ENCODE data around the gene C12orf76.

C12orf76 gene

DNA sequence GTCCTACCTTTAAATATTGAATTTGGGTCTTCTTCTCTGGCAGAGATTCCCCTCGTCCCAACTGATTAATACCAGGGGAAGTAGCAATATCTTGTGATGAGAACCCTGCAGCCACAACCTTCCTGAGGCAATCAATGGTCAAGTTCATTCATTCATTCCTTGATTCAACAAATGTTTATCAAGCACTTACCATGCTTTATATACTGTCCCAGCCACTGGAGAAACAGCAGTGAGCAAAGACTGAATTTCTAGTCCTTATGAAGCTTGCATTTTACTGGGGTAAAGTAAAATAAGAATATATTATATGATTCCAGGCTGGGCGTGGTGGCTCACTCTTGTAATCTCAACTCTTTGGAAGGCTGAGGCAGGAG, 51.9 kb downstream of the C12orf76 start (continued):
- TF ChIP-seq, protein P1, sequence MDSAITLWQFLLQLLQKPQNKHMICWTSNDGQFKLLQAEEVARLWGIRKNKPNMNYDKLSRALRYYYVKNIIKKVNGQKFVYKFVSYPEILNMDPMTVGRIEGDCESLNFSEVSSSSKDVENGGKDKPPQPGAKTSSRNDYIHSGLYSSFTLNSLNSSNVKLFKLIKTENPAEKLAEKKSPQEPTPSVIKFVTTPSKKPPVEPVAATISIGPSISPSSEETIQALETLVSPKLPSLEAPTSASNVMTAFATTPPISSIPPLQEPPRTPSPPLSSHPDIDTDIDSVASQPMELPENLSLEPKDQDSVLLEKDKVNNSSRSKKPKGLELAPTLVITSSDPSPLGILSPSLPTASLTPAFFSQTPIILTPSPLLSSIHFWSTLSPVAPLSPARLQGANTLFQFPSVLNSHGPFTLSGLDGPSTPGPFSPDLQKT (IDR thresholded peaks at IDR 0.05; ENCODE audit: borderline replicate concordance, low read depth, low read length): no peak
- TF ChIP-seq ZNF248 (tag by site-specific recombination; IDR thresholded peaks at IDR 0.05) (no peak), RBAK (tag by site-specific recombination; IDR thresholded peaks at IDR 0.05) (no peak), ZNF335 (tag by site-specific recombination; conservative IDR thresholded peaks at IDR 0.05) (no peak), SCRT2 (tag by site-specific recombination; IDR thresholded peaks at IDR 0.05) (peak; percentile 28; the same call in 1 of the 2 replicates)
- TF ChIP-seq, protein P2, sequence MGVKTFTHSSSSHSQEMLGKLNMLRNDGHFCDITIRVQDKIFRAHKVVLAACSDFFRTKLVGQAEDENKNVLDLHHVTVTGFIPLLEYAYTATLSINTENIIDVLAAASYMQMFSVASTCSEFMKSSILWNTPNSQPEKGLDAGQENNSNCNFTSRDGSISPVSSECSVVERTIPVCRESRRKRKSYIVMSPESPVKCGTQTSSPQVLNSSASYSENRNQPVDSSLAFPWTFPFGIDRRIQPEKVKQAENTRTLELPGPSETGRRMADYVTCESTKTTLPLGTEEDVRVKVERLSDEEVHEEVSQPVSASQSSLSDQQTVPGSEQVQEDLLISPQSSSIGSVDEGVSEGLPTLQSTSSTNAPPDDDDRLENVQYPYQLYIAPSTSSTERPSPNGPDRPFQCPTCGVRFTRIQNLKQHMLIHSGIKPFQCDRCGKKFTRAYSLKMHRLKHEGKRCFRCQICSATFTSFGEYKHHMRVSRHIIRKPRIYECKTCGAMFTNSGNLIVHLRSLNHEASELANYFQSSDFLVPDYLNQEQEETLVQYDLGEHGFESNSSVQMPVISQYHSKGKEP (tag by site-specific recombination; IDR thresholded peaks at IDR 0.05): 0 out of 2 replicates have a peak, but pooled peaks have one; percentile 16

DNA sequence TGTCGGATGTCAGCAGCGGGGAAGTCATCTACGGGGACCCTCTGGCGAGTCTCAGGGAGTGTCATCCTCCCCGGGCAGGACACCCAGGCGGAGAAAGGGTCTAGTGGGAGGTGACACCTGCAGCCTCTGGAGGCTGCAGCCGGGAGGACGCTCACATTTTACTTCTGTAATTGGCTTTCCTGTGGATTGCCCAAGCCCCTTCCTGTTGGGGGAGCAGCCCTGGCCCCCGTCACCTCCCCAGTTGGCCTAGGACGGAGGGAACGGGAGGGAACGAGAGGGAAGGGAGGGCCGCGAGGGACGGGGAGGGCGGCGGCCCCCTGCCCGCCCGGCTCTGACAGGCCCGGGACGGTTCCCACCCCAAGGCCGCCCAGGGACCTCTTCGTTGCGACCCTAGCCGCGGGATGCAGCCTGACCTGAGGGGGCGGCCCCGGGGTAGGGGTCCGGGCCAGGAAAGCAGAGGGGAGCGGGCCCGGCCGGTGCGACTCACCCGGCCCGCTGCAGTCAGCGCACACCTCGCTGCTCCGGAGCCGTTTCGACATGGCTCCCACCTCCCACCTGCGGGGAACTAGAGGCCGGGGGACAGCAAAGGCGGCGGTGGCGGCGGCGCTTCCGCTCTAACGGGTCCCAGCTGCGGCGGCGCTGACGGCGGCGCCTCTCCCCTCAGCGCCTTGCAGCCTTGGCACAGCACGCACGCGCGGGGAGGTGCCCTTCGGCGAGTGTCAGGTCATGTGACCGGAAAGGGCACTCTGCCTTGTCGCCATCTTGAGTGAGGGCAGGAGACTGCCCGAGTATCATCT, 52.4 kb downstream of the C12orf76 start, which contains the start of gene GIT2:
GIT2 (minus strand) TSS at position 683 of the 797 bp plus-strand sequence; CDS start at position 539, 144 bp downstream.
- peak within 1 kb of the TSS; percentile 67; the same call in 1 of the 2 replicates for H3K27ac ChIP-seq (ENCODE audit: extremely low read depth, low read depth, low read length)
- H3K4me1 ChIP-seq (ENCODE audit: control insufficient read depth, insufficient read depth, low read length): no peaks in the 10 kb centered on the region
- H3K9me3 ChIP-seq (ENCODE audit: control insufficient read depth, insufficient read depth, low read depth, low read length): no peaks in the 10 kb centered on the region
- H3K36me3 ChIP-seq (ENCODE audit: control insufficient read depth in 2 of 2, insufficient read depth in 1 of 2, low read length in 2 of 2): peaks cover 0 to 9% of the 10 kb centered on the region in 2 experiments; a peak in 2 of 3 replicates
- H3K4me3 ChIP-seq (ENCODE audit: low read depth, low read length): peak within 1 kb of the TSS; percentile 98
- ChIA-PET CTCF (no interaction called here), POLR2A (no interaction called here)
- no peak for TF ChIP-seq ZNF133 (tag by site-specific recombination; IDR thresholded peaks at IDR 0.05)
- TF ChIP-seq TRIM28 (IDR thresholded peaks at IDR 0.05; ENCODE audit: borderline replicate concordance, low read length): no peak
- TF ChIP-seq, protein P3, sequence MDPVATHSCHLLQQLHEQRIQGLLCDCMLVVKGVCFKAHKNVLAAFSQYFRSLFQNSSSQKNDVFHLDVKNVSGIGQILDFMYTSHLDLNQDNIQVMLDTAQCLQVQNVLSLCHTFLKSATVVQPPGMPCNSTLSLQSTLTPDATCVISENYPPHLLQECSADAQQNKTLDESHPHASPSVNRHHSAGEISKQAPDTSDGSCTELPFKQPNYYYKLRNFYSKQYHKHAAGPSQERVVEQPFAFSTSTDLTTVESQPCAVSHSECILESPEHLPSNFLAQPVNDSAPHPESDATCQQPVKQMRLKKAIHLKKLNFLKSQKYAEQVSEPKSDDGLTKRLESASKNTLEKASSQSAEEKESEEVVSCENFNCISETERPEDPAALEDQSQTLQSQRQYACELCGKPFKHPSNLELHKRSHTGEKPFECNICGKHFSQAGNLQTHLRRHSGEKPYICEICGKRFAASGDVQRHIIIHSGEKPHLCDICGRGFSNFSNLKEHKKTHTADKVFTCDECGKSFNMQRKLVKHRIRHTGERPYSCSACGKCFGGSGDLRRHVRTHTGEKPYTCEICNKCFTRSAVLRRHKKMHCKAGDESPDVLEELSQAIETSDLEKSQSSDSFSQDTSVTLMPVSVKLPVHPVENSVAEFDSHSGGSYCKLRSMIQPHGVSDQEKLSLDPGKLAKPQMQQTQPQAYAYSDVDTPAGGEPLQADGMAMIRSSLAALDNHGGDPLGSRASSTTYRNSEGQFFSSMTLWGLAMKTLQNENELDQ (tag by site-specific recombination; IDR thresholded peaks at IDR 0.05; ENCODE audit: low read depth): no peak
- no peak for TF ChIP-seq ZNF560 (tag by site-specific recombination; IDR thresholded peaks at IDR 0.05; ENCODE audit: borderline replicate concordance)
- TF ChIP-seq, protein P4, sequence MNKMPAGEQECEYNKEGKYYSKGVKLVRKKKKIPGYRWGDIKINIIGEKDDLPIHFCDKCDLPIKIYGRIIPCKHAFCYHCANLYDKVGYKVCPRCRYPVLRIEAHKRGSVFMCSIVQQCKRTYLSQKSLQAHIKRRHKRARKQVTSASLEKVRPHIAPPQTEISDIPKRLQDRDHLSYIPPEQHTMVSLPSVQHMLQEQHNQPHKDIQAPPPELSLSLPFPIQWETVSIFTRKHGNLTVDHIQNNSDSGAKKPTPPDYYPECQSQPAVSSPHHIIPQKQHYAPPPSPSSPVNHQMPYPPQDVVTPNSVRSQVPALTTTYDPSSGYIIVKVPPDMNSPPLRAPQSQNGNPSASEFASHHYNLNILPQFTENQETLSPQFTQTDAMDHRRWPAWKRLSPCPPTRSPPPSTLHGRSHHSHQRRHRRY (tag by site-specific recombination; IDR thresholded peaks at IDR 0.05): no peak
- TF ChIP-seq ZNF404 (tag by site-specific recombination; IDR thresholded peaks at IDR 0.05): no peak
- peak; percentile 96 for TF ChIP-seq YY1 (tag by site-specific recombination; IDR thresholded peaks at IDR 0.05)
- TF ChIP-seq, protein P5, sequence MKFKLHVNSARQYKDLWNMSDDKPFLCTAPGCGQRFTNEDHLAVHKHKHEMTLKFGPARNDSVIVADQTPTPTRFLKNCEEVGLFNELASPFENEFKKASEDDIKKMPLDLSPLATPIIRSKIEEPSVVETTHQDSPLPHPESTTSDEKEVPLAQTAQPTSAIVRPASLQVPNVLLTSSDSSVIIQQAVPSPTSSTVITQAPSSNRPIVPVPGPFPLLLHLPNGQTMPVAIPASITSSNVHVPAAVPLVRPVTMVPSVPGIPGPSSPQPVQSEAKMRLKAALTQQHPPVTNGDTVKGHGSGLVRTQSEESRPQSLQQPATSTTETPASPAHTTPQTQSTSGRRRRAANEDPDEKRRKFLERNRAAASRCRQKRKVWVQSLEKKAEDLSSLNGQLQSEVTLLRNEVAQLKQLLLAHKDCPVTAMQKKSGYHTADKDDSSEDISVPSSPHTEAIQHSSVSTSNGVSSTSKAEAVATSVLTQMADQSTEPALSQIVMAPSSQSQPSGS (tag by site-specific recombination; IDR thresholded peaks at IDR 0.05; ENCODE audit: low read depth): no peak
- no peak for TF ChIP-seq ZNF140 (tag by site-specific recombination; IDR thresholded peaks at IDR 0.05)
- no peak for TF ChIP-seq ZNF157 (tag by site-specific recombination; IDR thresholded peaks at IDR 0.05)
- TF ChIP-seq ZNF391 (tag by site-specific recombination; IDR thresholded peaks at IDR 0.05; ENCODE audit: borderline replicate concordance, low read depth): no peak
- no peak for TF ChIP-seq ZNF747 (tag by site-specific recombination; IDR thresholded peaks at IDR 0.05)
- no peak for TF ChIP-seq BCL11A (tag by site-specific recombination; IDR thresholded peaks at IDR 0.05; ENCODE audit: low read depth)
- no peak for TF ChIP-seq TCF7L2 (IDR thresholded peaks at IDR 0.05; ENCODE audit: borderline replicate concordance, low read depth, low read length)
- TF ChIP-seq, protein P6, sequence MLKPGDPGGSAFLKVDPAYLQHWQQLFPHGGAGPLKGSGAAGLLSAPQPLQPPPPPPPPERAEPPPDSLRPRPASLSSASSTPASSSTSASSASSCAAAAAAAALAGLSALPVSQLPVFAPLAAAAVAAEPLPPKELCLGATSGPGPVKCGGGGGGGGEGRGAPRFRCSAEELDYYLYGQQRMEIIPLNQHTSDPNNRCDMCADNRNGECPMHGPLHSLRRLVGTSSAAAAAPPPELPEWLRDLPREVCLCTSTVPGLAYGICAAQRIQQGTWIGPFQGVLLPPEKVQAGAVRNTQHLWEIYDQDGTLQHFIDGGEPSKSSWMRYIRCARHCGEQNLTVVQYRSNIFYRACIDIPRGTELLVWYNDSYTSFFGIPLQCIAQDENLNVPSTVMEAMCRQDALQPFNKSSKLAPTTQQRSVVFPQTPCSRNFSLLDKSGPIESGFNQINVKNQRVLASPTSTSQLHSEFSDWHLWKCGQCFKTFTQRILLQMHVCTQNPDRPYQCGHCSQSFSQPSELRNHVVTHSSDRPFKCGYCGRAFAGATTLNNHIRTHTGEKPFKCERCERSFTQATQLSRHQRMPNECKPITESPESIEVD (tag by site-specific recombination; IDR thresholded peaks at IDR 0.05): no peak
- TF ChIP-seq ZSCAN23 (tag by site-specific recombination; IDR thresholded peaks at IDR 0.05): no peak
- TF ChIP-seq ZNF791 (tag by site-specific recombination; IDR thresholded peaks at IDR 0.05): no peak
- peak; percentile 90 for TF ChIP-seq ZNF335 (tag by site-specific recombination; conservative IDR thresholded peaks at IDR 0.05)
- TF ChIP-seq ZNF549 (tag by site-specific recombination; IDR thresholded peaks at IDR 0.05): no peak
- TF ChIP-seq KLF8 (tag by site-specific recombination; IDR thresholded peaks at IDR 0.05): peak; percentile 45
- no peak for TF ChIP-seq ZNF837 (tag by site-specific recombination; IDR thresholded peaks at IDR 0.05)
- TF ChIP-seq GLI4 (tag by site-specific recombination; IDR thresholded peaks at IDR 0.05): no peak
